ENCODE measurements around the gene ABI3.

Gene ABI3

DNA sequence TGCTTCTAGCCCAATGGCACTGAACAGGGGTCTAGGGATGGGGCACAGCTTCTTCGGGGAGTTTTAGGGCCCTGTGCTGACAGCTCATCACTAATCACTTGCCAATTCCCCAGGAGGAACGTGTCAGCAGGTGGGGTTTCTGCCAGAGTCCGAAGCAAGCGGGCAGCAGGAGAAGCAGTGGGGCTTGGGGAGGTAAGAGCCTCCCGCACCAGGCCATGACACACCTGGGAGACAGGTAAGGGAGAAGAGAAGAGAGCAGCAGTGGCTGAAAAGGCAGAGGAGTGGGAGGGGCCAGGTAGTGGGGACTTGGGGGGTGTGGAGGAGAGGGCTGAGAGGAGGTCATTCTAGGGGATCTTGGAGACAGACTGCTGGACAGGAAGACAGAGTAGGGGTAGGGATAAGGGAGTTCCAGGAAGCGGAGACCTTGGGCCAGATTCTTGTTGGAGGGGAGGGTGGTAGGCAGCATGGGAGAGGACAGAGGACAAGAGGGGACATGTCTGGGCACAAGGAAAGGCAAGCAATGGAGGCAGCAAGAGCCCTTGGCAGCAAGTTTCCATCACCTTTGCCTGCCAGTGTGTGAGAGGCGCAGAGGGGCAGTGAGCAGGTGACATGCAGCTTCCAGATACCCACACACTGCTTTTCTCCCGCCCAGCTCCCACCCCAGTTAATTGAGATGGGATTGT, 15.2 kb downstream of the ABI3 start:
- DNase-seq (ENCODE audit: low read depth in 2 of 2) = no peak

DNA sequence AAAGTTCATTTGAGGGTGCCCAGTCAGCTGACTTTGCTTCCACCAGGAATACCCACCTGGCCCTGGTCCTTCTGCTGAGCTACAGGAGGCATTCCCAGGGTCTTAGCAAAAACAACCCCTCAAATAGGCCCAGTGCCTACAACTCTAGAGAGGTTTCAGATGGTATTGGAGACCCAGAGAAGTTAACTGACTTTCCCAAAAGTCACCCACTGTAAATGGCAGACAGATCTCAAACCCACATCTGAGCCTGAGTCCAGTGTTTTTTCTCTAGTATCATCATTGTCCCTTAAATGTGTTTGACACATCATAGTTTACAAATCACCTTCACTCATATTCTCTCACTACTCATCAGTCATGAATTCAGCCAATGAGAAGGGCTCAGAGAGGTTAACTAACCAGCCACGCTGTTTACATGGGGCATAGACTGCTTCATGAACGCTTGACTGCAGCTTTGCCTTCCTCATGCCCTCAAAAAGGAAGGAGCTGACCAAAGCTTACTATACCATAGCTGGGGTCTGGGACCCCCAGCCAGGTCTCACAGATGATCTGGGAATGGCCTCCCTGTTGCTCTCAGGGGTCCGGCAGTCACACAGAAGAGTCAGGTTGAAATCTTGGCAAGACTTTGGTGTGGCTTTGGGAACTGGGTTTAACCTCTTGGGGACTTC, 16.4 kb downstream of the ABI3 start:
- no peak for DNase-seq (ENCODE audit: low read depth in 2 of 2)

DNA sequence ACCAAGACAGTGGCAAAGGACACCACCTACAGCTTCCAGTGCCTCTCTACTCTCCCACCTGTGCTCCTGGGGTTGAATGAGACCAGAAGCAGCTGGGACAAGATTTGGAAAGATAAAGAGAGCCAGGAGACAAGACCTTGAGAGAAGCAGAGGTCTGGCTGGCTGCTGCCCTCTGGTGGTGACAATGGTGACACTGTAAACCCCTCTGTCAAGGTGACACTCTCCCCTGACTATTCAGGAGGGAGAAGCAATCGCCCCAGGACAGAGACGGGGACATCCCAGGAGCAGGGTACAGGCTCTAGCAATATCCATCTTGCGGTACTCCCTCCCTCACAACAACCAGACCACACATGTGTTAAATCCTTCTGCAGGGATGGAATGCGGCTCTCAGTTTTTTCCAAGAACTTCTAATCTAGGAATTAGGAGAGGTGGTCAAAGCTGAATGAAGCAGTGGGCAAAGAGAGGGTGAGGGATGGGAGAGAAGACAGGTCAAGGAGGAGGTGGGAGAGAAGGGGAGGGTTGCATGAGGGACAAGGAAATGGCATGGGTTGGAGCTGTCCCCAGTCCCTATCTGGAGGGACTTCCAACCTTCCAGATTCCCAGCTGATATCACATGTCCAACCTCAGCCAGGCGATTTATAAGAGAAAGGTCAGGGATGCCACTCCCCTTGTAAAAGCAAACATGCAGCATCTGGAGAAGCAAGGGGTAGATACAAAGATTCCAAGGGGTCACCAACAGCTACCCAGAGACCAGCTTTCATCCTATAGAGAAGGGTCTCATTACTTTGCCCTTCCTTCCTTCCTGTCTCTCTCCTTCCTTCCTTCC, 17.1 kb downstream of the ABI3 start:
- peak; percentile 61 to 66 for DNase-seq (ENCODE audit: low read depth in 2 of 2)

DNA sequence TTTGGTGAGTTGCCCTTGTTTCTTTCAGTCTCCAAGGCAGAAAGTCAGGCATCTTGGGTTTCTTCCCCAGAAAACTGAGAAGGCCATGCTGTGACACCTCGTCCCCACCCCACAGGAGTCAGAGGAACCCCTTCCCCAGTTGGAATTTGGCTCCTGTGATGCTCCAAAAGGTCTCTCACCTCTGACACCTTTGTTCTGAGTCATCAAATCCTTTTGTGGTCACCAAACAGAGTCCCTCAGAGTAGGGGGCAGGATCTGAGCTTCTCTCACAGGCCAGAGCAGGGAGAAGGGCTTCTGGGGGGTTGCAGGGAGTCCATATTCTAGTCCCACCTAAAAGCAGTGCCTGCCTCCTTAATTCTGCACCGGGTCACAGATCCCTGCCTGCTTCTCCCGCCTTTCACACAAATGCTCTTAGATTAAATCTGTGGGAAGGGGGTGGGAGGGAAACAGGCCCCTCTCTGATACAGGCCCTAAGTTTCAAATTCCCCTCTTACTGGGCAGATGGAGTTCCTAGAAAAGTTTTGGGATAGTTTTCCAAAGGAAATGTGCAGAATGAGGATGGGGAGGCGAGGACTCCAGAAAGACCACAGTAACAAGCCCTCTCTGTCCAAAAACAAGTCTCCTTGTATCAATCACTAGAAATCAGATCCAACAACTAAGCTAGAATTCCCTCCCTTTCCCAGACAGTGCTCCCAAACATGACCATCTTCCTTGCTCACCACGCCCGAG, 18.7 kb downstream of the ABI3 start:
- no peak for DNase-seq (ENCODE audit: low read depth in 2 of 2)

DNA sequence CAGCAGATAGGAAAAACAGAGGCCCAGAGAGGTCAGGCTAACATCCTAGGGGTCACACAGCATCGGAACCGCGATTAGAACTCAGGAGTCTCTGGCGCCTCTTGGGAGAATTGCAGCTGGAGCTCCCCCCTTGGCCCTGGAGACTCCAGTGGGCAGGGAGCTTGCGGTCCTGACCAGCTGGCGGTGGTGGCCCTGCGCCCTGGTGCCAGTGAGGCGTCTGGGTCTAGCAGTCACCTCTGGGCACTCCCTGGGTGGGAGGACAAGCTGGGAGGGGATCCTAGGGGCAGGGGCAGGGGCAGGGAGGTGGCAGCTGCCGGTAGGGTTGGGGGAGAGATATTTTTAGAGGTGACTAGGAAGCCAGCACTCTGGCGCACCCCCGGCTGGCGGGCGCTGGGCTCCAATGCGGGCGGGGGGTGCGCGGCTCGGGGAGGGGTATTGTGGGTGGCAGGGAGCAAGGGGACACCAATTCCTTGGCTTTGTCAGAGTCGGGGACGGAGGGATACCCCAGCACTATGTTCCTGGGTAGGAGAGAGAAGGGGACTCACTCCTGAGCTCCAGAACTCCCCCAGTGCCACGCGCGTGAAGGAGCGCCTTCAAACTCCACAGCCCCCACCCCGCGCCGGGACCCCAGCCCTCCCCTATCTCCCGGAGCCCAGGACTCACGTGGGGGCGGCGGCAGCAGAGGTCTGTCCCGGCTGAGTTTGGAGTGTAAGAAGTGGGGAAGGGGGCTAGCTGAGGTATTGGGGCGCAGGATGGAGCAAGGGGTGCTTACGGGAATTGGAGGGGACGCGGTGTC, 19.5 kb downstream of the ABI3 start:
- DNase-seq (ENCODE audit: low read depth in 2 of 2) = no peak

DNA sequence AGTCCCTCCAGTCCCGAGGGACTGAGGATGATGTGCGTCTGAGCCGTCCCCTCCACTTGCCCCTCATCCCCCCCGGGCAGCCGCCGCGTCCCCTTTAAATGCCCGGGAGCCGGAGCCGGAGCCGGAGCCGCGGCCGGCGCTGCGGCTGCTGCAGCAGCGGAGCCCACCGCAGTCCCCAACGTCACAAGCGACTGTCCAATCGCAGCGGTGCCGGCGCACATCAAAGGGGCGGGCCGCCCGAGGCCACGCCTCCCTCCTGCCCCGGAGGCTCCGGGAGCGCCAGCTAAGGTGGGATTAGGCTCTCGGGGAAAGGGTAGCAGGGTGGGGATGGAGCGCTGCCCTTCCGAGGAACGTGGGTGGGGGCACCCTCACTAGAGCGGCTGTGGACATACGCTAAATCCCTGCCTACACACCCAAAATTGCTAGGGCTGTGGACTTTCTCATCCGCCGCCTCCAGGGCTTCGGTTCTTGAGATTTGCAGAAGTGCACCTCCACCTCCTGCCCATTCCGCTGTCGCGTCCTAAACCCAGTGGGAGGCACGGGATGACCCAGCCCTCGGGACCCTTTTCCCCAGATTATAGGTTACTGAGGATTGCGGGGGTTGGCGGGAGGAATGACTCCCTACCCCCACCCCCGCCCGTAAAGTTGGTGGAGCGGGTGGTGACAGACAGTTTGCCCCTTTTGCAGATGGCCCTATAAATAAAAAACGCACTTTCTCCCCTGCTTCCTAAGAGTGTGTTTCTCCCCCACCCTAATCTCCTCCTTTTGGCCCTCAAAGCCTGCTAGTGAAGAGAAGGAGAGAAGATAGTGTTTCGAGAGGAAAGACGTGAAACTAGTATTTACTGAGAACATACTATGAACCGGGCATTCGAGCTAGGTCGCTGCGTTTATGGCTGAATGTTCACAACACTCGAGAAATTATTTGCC, 20.4 kb downstream of the ABI3 start, which contains the start of gene PHOSPHO1:
Gene PHOSPHO1 (minus strand): TSS at position 152 of the 927 bp plus-strand sequence. CDS start 4,096 bp downstream, outside the sequence.
- DNase-seq (ENCODE audit: low read depth in 2 of 2) = peak; percentile 70 to 72

DNA sequence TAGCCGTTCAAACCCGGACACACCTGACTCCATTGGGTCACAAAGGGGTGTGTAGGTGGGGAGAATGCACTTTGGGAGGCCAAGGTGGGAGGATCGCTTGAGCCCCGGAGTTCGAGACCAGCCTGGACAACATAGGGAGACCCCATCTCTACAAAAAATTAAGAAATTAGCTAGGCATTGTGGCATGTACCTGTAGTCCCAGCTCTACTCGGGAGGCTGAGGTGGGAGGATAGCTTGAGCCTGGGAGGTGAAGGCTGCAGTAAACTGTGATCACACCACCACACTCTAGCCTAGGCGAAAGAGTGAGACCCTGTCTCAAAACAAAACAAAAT, 21.0 kb downstream of the ABI3 start:
- DNase-seq (ENCODE audit: low read depth in 2 of 2) = no peak

DNA sequence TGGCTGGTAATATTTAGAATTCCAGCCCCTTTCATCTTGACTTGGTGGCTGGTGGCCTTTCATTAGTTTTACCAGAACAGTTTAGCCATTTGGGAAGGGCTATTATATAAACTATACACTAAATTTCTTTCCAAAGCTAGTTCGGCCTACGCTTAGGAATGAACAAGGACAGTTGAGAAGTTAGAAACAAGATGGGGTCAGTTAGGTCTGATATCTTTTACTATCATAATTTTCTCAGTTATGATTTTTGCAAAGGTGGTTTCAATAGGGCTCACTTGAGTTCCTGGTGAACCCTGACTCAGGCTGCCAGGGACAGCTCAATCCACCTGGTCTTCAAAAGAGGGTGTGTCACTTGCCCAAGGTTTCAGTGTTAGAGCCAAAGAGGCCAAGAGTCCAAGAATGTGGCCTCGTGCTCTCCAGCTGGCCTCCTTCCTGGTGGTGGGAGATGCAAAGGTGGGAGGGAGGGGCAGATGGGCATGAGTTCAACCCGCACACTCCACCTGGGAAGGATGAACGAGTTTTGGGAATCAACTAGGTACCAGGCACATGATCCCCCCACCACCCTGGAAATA, 24.1 kb downstream of the ABI3 start:
- DNase-seq (ENCODE audit: low read depth in 2 of 2) = no peak

DNA sequence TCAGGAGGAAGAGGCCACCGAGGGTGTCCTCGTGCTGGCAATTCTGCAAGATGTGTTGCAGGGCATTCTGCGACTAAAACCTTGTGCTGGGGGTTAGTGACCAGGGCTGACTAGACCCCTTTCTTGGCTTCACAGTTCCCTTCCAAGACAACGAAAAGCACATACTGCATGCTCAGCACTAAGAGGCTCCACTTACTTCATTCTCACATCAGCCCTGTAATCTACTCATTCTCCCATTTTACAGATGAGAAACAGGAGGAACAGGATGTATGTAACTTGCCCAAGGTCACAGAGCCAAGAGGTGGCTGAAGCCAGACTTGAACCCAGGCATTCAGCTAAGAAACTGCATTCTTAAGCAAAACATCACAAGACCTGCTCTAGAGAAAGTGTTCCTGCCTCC, 25.4 kb downstream of the ABI3 start:
- no peak for DNase-seq (ENCODE audit: low read depth in 2 of 2)

DNA sequence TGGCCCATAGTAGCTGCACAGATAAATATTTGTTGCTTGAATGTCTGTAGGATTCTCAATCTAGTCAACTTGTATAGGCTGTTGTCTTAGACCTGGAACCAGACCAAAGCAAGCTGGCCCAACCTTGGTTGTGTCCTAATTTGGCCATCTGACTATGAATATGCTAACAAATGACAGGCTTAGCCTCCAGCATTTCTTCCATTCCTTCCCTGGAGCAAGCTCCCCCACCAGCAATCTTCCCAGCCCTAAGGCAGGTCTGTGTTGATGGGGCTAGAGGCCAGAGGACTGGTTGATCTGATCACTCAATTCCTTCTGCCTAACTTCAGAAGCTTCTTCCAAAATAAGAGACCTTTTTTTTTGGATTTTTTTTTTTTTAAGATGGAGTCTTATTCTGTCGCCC, 29.5 kb downstream of the ABI3 start:
- DNase-seq (ENCODE audit: low read depth in 2 of 2) = no peak

DNA sequence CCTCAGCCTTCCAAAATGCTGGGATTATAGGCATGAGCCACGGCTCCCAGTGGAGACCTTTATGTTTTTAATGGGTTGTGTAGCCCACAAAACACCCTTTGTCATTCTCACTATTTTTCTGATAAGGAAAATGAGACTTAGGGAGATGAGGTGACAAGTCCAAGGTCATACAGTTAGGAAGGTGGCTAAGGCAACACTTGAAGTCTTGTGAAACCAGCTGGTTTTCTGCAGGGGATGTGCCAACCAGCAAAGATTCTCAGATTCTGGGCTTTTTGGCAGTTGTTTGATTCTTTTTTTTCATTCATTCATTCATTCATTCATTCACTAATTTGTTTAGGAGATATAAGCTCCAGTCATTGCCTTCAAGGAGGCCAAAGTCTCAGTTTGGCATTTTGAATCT, 30.1 kb downstream of the ABI3 start:
- DNase-seq (ENCODE audit: low read depth in 2 of 2) = no peak

DNA sequence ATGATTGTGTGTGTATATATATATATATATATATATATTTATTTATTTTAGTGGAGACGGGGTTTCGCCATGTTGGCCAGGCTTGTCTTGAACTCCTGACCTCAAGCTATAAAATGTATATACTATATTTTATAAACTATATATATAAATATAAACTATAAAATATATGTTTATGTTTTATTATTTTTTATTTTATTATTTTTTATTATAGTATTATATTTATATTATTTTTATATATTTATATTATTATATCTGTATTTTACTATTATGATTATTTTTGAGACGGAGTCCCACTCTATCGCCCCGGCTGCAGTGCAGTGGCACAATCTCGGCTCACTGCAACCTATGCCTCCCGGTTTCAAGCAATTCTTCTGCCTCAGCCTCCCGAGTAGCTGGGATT, 30.5 kb downstream of the ABI3 start:
- DNase-seq (ENCODE audit: low read depth in 2 of 2) = no peak

DNA sequence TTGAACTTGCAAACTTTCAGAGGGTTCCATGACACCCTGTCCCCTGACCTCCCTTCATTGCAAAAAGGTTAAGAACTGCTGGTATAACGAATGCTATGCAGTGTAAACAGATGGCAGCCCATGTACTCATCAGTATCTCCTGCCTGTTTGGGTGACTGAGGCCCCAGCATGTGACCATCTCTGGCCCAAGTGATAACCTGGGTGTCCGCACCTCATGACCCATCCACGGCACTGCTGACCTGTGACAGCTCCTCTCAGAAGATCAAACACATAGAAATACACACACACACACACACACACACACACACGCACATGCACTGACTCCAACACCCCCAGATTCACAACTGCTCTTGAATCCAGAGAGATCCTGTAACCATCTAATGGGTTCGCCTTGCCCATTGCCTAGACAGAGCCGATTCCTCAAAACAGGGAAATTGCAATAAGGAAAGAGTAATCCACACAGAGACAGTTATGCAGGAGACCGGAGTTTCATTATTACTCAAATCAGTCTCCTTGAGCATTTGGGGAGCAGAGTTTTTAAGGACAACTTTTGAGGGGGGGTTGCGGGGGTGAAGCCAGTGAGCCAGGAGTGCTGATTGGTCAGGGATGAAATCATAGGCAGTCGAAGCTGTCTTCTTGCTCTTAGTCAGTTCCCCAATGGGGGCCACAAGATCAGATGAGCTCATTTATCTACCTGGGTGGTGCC, 31.3 kb downstream of the ABI3 start:
- no peak for DNase-seq (ENCODE audit: low read depth in 2 of 2)

DNA sequence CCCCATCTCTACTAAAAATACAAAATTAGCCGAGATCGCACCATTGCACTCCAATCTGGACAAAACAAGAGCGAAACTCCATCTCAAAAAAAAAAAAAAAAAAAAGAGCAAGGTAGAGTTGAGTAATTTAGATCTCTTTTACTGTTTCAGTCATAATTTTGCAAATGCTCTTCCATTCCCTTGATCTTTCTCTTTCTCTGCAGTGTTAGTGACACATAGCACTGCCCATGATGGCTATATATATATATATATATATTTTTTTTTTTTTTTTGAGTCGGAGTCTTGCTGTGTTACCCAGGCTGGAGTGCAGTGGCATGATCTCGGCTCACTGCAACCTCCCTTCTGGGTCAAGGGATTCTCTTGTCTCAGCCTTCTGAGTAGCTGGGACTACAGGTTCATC, 32.3 kb downstream of the ABI3 start:
- no peak for DNase-seq (ENCODE audit: low read depth in 2 of 2)

DNA sequence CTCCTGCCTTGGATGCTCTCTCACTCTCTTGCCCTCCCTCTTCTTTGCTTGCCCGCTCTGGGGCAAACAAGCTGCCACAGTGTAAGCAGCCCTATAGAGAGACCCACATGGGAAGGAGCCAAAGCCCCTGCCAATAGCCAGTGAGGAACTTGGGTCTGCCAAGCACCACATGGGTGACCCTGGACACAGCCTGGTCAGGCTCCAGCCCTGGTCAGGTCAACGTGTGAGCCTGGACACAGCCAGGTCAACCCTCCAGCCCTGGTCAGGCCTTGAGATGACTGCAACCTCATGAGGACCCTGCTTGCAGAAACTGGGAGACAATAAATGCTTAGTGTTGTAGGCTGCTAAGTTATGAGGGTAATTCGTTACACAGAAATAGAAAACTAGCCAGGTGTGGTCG, 34.3 kb downstream of the ABI3 start:
- DNase-seq (ENCODE audit: low read depth in 2 of 2) = no peak

DNA sequence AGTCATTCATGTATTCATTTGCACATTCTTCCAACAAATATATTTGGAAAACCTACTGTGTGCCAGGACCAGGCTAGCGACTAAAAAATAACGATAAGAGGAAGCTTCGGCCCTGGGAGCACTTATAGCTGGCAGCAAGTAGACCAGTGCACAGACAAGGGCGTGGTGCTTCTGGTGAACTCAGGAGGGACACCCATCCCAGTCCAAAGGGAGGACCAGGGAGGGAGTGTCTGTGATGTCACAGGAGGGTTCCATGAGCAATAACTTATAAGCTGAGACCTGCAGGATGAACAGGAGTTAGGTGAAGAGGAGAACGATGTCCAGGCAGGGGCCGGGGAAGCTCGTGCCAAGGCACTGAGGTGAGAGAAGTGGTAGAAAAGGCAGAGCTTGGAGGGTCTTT, 37.4 kb downstream of the ABI3 start:
- no peak for DNase-seq (ENCODE audit: low read depth in 2 of 2)

DNA sequence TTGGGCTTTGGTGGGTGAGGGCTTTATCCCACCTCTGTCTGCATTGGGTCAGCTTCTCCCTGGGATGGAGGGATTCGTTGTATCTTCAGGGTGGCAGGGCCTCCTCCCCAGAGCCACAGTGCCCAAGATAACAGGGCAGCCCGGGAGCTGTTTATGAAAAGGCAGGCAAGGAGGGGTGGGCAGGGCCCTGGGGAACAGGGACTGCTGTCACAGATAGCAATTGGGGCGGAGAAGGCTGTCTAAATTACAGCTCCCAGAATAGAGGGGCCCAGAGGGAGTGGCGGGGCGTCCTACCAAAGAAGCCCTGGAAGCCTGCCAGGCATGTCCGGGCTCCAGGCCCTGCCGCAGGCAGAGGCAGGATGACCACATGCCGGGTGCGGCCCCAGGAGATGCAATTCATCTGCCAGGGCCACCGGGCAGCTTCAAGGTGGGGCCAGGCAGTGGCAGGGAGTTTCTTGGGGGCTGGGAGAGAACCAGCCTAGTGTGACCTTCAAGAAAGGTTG, 38.8 kb downstream of the ABI3 start:
- DNase-seq (ENCODE audit: low read depth in 2 of 2) = no peak

DNA sequence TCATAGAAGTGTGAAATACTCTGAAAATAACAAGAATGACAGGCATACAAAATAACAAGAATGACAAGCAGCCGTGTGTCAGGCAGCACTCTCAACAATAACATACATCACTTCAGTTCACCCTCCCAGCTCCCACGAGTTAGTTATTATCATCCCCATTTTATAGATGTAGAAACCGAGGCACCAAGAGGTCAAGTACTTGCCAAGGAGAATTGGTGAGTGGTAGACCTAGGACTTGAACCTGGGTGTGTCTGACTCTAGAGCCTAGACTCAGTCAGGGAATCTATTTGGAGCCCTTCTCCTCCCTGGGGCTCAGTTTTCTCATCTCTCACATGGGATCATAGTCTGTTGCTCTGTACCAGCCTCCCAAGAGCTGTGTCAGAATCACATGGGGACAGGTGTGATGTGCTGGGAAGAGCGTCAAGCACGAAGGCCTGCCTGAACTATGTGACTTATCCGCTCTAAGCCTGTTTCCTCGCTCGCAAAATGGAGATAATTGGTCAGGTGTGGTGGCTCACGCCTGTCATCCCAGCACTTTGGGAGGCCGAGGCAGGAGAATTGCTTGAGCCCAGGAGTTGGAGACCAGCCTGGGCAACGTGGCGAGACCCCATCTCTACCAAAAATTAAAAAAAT, 39.5 kb downstream of the ABI3 start:
- no peak for DNase-seq (ENCODE audit: low read depth in 2 of 2)
